ENCODE measurements around the gene HDAC5. TPM values are rescaled to one million over a fixed set of nuclear protein-coding genes. Genes with fewer than 3 reads are reported as not detected.

Gene HDAC5
- total and polyA plus RNA-seq, 2 of the 8 experiments (the other 6 are each of a cell fraction or from before 2014, with no cell fraction given): 48.5 to 54.4 TPM

DNA sequence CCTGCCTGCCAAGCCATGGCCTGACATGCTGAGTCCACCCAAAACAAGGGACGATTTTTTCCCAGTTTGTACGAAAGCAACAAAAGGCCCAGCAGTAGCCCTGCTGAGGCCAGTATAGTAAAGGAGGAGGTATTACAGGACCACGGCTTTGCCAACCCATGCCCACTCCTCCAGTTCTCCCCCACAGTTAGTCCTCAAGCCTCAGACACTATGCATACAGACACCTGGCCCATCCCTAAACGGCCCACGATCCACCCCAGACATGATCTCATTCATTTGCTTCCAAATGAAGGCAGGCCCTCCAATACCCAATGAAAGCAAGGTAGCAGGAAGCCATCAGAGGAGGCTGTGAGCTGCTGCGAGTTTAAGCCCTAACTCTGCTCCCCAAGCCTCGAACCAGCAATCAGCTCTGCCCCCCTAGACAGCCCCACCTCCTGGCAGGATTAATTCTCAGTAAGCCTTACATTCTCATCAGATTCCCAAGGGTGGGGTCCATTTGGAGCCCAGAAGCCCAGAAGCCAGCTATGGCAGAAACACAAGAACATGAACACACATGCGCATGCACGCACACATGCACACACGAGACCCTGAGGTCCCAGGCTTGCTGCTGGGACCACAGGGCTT is 4.9 kb downstream of the HDAC5 start:
- DNase-seq (ENCODE audit: low read depth in 1 of 2, low spot score in 2 of 2): no peak
- no peaks in the 10 kb centered on the region; a peak in 2 of 8 replicates for H3K36me3 ChIP-seq (ENCODE audit: control insufficient read depth in 2 of 4, insufficient read depth in 4 of 4, low read length in 3 of 4)
- POLR2A ChIA-PET (ENCODE audit: partially characterized antibody): interaction anchor here (1.2 to 2.5 kb wide), 2 partner anchors 31 to 47 kb away, joined by 3 to 6 read pairs; no protein-coding TSS in a partner anchor
- peak in 1 of 3 experiments; percentile 23; a peak in 1 of 4 replicates for TF ChIP-seq CTCF (IDR thresholded peaks at IDR 0.05; ENCODE audit: control extremely low read depth in 1 of 3, insufficient read depth in 1 of 3, low read depth in 1 of 3, low read length in 3 of 3)

More for the DNA sequence above, 4.9 kb downstream of the HDAC5 start:
- Histone ChIP-seq H2BK5ac (ENCODE audit: low read depth, low read length) (peak overlapping the region; percentile 54; the same call in 1 of the 2 replicates), H2BK20ac (ENCODE audit: low read length) (0 out of 2 replicates have a peak overlapping the region, but pooled peaks have one; percentile 32), H3K79me2 (ENCODE audit: control insufficient read depth in 1 of 2, insufficient read depth in 2 of 2, low read length in 2 of 2) (peaks cover 0 to 80% of the 10 kb centered on the region in 2 experiments; a peak in 2 of 4 replicates), H4K91ac (replicated peaks; ENCODE audit: insufficient read length, low read length) (no peak overlapping the region), H3K4me1 (replicated peaks in 1 of 4; ENCODE audit: control insufficient read depth in 3 of 4, insufficient read depth in 4 of 4, low read length in 3 of 4) (peaks cover 17 to 31% (median 23%) of the 10 kb centered on the region in 4 experiments), H4K20me1 (replicated peaks in 1 of 2; ENCODE audit: control insufficient read depth in 1 of 2, insufficient read depth in 2 of 2, low read length in 2 of 2) (peaks cover 3 to 11% of the 10 kb centered on the region in 2 experiments), H2BK120ac (replicated peaks; ENCODE audit: low read depth, low read length) (no peak overlapping the region), H3K79me1 (ENCODE audit: low read depth, low read length) (peaks cover 34% of the 10 kb centered on the region), H3K4me3 (ENCODE audit: extremely low read depth in 1 of 4, insufficient read depth in 2 of 4, low read depth in 3 of 4, low read length in 4 of 4) (no peak overlapping the region), H3K27me3 (replicated peaks in 1 of 4; ENCODE audit: control insufficient read depth in 3 of 4, extremely low read depth in 1 of 4, insufficient read depth in 3 of 4, low read length in 3 of 4) (no peaks in the 10 kb centered on the region; a peak in 1 of 7 replicates), H3K4ac (replicated peaks; ENCODE audit: insufficient read length, low read depth, low read length) (peak overlapping the region; percentile 34), H3K9ac (replicated peaks in 1 of 4; ENCODE audit: extremely low read depth in 1 of 4, low read depth in 3 of 4, low read length in 3 of 4) (0 out of 7 replicates have a peak overlapping the region, but pooled peaks of 1 of the 4 experiments have one; percentile 16), H3K23me2 (ENCODE audit: low read depth, low read length) (peaks cover 4% of the 10 kb centered on the region; the same call in 1 of the 2 replicates), H2BK15ac (ENCODE audit: low read length) (peak overlapping the region; percentile 19; the same call in 1 of the 2 replicates), H3K23ac (ENCODE audit: insufficient read length) (no peak overlapping the region), H3K14ac (ENCODE audit: insufficient read length) (no peak overlapping the region), H4K5ac (ENCODE audit: insufficient read length, low read depth, low read length) (no peak overlapping the region), H3K27ac (ENCODE audit: low read depth, low read length) (no peak overlapping the region), H3K18ac (ENCODE audit: extremely low read depth, low read length) (no peak overlapping the region), H3K56ac (replicated peaks; ENCODE audit: insufficient read length, low read depth, low read length) (no peak overlapping the region), H3K9me3 (ENCODE audit: insufficient read depth in 2 of 2, low read depth in 1 of 2, low read length in 1 of 2) (no peaks in the 10 kb centered on the region), H2BK12ac (ENCODE audit: low read depth, low read length) (peak overlapping the region; percentile 72; the same call in 1 of the 2 replicates), H3K4me2 (ENCODE audit: insufficient read depth in 1 of 2, low read depth in 2 of 2, low read length in 2 of 2) (peak overlapping the region in 1 of 2 experiments; percentile 16; a peak in 2 of 4 replicates), H2AK5ac (ENCODE audit: low read depth, low read length) (peak overlapping the region; percentile 80; the same call in 1 of the 2 replicates), H2AFZ (ENCODE audit: low read length) (no peak overlapping the region), H4K8ac (ENCODE audit: extremely low read depth, insufficient read depth, low read length) (peak overlapping the region; percentile 66; the same call in 1 of the 2 replicates)
- no peak for FAIRE-seq
- CTCF ChIA-PET (ENCODE audit: partially characterized antibody): interaction anchor here (0.8 to 20.6 kb wide), 7 partner anchors 15 to 239 kb away, joined by 3 to 638 read pairs (median 22); partner anchors contain the start of gene ASB16
- WGBS, 2 experiments (ENCODE audit: extremely low coverage in 1 of 2, insufficient coverage in 1 of 2, insufficient read length in 1 of 2, insufficient replicate concordance in 2 of 2, low coverage in 1 of 2, low lambda C conversion rate in 2 of 2, missing lambda C conversion rate in 1 of 2): 80% methylated on average over 8 of the region's 10 CpGs; no CpG with 5 or more reads in 1 of the 2 experiments

Measured in H1 (cell line).